IPS-18a (cell line): Measurements from ENCODE around the gene MAGI3.

Source experiments
- H3K27ac ChIP-seq: one replicate; pipeline ENCODE4 v1.5.1; 2013; ENCODE audit warnings: low read length
- H3K27me3 ChIP-seq: one replicate; pipeline ENCODE4 v1.6.1; 2013; ENCODE audit warnings: mild to moderate bottlenecking, low read length; ENCODE audit not compliant: control insufficient read depth, insufficient read depth
- H3K36me3 ChIP-seq: one replicate; pipeline ENCODE4 v1.6.1; 2013; ENCODE audit warnings: low read depth, low read length; ENCODE audit not compliant: control insufficient read depth
- H3K4me1 ChIP-seq: one replicate; pipeline ENCODE4 v1.6.1; 2013; ENCODE audit warnings: low read depth, low read length; ENCODE audit not compliant: control insufficient read depth
- H3K4me3 ChIP-seq: one replicate; pipeline ENCODE4 v1.5.1; 2013; ENCODE audit warnings: low read length
- H3K9ac ChIP-seq: one replicate; pipeline ENCODE4 v1.6.1; 2013; ENCODE audit warnings: mild to moderate bottlenecking, low read length, moderate library complexity
- H3K9me3 ChIP-seq: one replicate; pipeline ENCODE4 v1.6.1; 2013; ENCODE audit warnings: low read depth, low read length; ENCODE audit not compliant: control insufficient read depth

Gene MAGI3

GRCh38 chr1:113429461-113430153, 39.3 kb downstream of the MAGI3 start:
- Histone ChIP-seq H3K4me3 (no peak overlapping the region), H3K36me3 (no peaks in the 10 kb centered on the region), H3K27me3 (no peaks in the 10 kb centered on the region), H3K9me3 (no peaks in the 10 kb centered on the region), H3K9ac (no peak overlapping the region), H3K4me1 (no peaks in the 10 kb centered on the region), H3K27ac (no peak overlapping the region)

- Histone ChIP-seq H3K27ac (no peak overlapping the region), H3K27me3 (no peaks in the 10 kb centered on the region), H3K4me1 (no peaks in the 10 kb centered on the region)
Observed at GRCh38 chr1:113433184-113433583, 42.9 kb downstream of the MAGI3 start.

GRCh38 chr1:113434081-113434873, 44.0 kb downstream of the MAGI3 start:
- Histone ChIP-seq H3K4me3 (no peak overlapping the region), H3K9ac (no peak overlapping the region), H3K4me1 (peaks cover 6% of the 10 kb centered on the region), H3K27ac (no peak overlapping the region), H3K27me3 (no peaks in the 10 kb centered on the region), H3K36me3 (no peaks in the 10 kb centered on the region), H3K9me3 (no peaks in the 10 kb centered on the region)

More at GRCh38 chr1:113433184-113433583, 42.9 kb downstream of the MAGI3 start:
- Histone ChIP-seq H3K4me3 (no peak overlapping the region), H3K9ac (no peak overlapping the region), H3K36me3 (no peaks in the 10 kb centered on the region), H3K9me3 (no peaks in the 10 kb centered on the region)

GRCh38 chr1:113434874-113435175, 44.5 kb downstream of the MAGI3 start:
- H3K4me3 ChIP-seq: no peak overlapping the region
- no peak overlapping the region for H3K9ac ChIP-seq
- H3K4me1 ChIP-seq: peaks cover 6% of the 10 kb centered on the region
- no peaks in the 10 kb centered on the region for H3K27me3 ChIP-seq
- H3K27ac ChIP-seq: no peak overlapping the region
- no peaks in the 10 kb centered on the region for H3K9me3 ChIP-seq
- H3K36me3 ChIP-seq: no peaks in the 10 kb centered on the region

DNA sequence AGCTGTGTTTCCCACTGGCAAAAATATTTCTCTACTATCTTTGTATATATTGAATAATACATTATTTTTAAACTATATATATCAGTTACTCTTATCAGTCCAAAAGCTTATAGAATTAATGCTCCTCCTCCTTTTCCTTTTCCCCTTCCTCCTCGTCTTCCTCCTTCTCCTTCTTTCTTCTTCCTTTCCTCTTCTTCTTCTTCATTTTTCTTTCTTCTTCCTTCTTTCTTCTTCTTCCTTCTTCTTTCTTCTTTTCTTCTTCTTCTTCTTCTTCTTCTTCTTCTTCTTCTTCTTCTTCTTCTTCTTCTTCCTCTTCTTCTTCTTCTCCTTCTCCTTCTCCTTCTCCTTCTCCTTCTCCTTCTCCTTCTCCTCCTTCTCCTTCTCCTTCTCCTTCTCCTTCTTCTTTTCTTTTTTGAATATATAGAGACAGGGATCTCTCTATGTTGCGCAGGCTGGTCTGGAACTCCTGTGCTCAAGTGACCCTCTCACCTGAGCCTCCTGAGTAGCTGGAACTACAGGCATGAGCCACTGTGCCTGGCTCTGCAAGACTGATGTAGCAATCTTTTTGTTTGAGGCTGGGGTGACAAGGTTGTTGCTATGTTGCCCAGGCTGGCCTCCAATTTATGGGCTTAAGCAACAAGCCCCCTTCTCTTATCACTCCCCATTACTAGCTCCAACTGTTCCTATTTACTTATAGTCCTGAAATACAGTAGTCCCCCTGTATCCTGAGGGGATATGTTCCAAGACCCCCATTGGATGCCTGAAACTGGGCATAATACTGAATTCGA, 47.4 kb downstream of the MAGI3 start:
- Histone ChIP-seq H3K4me1 (peaks cover 18% of the 10 kb centered on the region), H3K9me3 (no peaks in the 10 kb centered on the region), H3K27me3 (no peaks in the 10 kb centered on the region), H3K4me3 (no peak overlapping the region), H3K9ac (no peak overlapping the region), H3K27ac (no peak overlapping the region), H3K36me3 (no peaks in the 10 kb centered on the region)

GRCh38 chr1:113438505-113439276, 48.4 kb downstream of the MAGI3 start:
- Histone ChIP-seq H3K27ac (no peak overlapping the region), H3K4me3 (no peak overlapping the region), H3K27me3 (no peaks in the 10 kb centered on the region), H3K36me3 (no peaks in the 10 kb centered on the region), H3K4me1 (peaks cover 18% of the 10 kb centered on the region), H3K9ac (no peak overlapping the region), H3K9me3 (no peaks in the 10 kb centered on the region)

- no peak overlapping the region for H3K9ac ChIP-seq
- H3K4me3 ChIP-seq: no peak overlapping the region
- H3K36me3 ChIP-seq: no peaks in the 10 kb centered on the region
- H3K27ac ChIP-seq: no peak overlapping the region
- H3K27me3 ChIP-seq: no peaks in the 10 kb centered on the region
- no peaks in the 10 kb centered on the region for H3K9me3 ChIP-seq
- peaks cover 22% of the 10 kb centered on the region for H3K4me1 ChIP-seq
Observed at GRCh38 chr1:113439277-113439670, 49.0 kb downstream of the MAGI3 start.

DNA sequence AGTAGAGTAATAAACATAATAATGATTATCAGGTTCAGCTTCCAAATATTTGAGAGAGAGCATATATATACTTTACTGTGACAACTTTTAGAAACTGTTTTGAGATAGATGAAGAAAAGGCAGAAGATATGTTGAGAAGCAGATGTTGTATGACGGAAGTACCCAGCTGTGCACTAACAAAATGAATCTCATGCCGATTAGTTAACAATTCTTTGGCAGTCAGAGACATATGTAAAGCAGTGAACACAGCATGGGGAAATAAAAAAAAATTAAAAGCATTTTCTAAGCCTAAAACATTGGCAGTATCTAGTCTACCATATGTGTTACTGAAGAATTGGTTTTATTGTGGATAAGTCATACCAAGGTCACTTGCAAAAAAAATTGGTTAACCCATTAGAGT, 51.8 kb downstream of the MAGI3 start:
- Histone ChIP-seq H3K9me3 (no peaks in the 10 kb centered on the region), H3K27me3 (no peaks in the 10 kb centered on the region), H3K4me3 (no peak overlapping the region), H3K4me1 (peaks cover 22% of the 10 kb centered on the region), H3K27ac (no peak overlapping the region), H3K9ac (no peak overlapping the region), H3K36me3 (no peaks in the 10 kb centered on the region)

GRCh38 chr1:113444857-113445256, 54.5 kb downstream of the MAGI3 start:
- H3K4me3 ChIP-seq: no peak overlapping the region
- no peak overlapping the region for H3K9ac ChIP-seq
- H3K27me3 ChIP-seq: no peaks in the 10 kb centered on the region
- H3K36me3 ChIP-seq: no peaks in the 10 kb centered on the region
- H3K9me3 ChIP-seq: no peaks in the 10 kb centered on the region
- no peak overlapping the region for H3K27ac ChIP-seq
- peaks cover 16% of the 10 kb centered on the region for H3K4me1 ChIP-seq

DNA sequence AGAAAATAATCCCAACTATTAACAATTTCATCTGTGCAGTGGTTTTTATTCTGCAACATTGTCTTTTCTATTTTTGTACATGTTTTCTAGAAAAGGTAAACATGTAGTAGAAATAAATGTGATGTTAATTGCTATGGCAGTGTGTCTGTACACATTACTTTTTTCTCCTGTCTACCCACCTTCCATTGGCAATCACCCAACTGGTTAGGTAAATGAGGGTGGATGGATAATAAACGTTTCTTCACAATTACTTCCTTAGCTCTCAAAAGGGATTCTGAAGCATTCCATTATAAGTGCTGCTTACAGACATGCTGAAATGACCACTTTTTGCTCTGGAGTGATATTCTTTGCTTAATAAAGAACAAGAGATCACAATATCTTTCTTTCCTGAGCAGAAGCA, 61.4 kb downstream of the MAGI3 start:
- Histone ChIP-seq H3K4me3 (no peak overlapping the region), H3K36me3 (no peaks in the 10 kb centered on the region), H3K4me1 (no peaks in the 10 kb centered on the region), H3K9me3 (no peaks in the 10 kb centered on the region), H3K9ac (no peak overlapping the region), H3K27me3 (no peaks in the 10 kb centered on the region), H3K27ac (no peak overlapping the region)
